GM20000 (cell line): ENCODE measurements around the gene B4GALT3.

Experiments used
- DNase-seq: peaks from one replicate; pipeline ENCODE4 v3.0.0; 2012; ENCODE audit warnings: low spot score
- CTCF ChIP-seq: IDR thresholded peaks from 2 replicates; pipeline ENCODE4 v1.5.1; 2012; ENCODE audit warnings: mild to moderate bottlenecking, control low read depth; ENCODE audit errors: extremely low read depth, missing control alignments

The B4GALT3 gene

GRCh38 chr1:161164901-161165610 lies 12.3 kb downstream of the B4GALT3 start:
- TF ChIP-seq CTCF: no peak
- no peak for DNase-seq

GRCh38 chr1:161163793-161164192 lies 13.5 kb downstream of the B4GALT3 start:
- DNase-seq: no peak
- TF ChIP-seq CTCF: no peak

GRCh38 chr1:161162806-161163205 lies 14.5 kb downstream of the B4GALT3 start:
- no peak for TF ChIP-seq CTCF
- no peak for DNase-seq

GRCh38 chr1:161162052-161162451 lies 15.3 kb downstream of the B4GALT3 start:
- no peak for TF ChIP-seq CTCF
- no peak for DNase-seq

- TF ChIP-seq CTCF: no peak
- DNase-seq: no peak
Measured at GRCh38 chr1:161161652-161162051, 15.7 kb downstream of the B4GALT3 start.

GRCh38 chr1:161160671-161161145 lies 16.6 kb downstream of the B4GALT3 start:
- TF ChIP-seq CTCF: no peak
- DNase-seq: no peak

GRCh38 chr1:161159913-161160243 lies 17.4 kb downstream of the B4GALT3 start:
- no peak for TF ChIP-seq CTCF
- DNase-seq: no peak
